Measurements from ENCODE around the gene NAALADL2. TPM values are rescaled to one million over a fixed set of nuclear protein-coding genes. Genes with fewer than 3 reads are reported as not detected.
A peak's percentile ranks its signal among the peaks of the same experiment; 100 is the strongest.
"Not testable (repeated sequence)": the region's sequence is repeated elsewhere in the genome, so short reads cannot be mapped to it uniquely, and the experiment has no call there.

NAALADL2 gene
- total RNA-seq, 1 experiment from 2014 or later: 4.8 TPM

DNA sequence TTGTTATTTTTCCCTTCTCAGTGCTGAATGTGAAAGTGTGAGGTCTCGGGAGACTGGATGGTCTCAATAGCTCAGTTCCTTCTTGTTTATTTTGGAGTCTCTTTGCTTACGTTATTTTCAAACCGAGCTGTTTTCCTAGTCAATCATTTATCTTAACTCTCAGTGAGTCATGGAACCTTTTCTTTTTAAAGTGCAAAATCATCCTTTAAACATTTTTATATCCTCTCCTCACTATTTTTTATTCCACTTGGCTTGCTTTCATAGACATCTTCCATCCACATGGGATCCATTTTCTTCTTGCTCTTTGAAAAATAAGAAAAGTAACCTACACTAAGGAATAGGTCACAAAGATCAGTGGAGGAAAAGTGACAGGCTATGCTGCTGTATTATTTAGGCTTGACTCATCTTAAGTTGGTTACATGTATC, 497.8 kb downstream of the NAALADL2 start:
- no peak for DNase-seq (ENCODE audit: low read depth)

GRCh38 chr3:175357758-175358157, 498.6 kb downstream of the NAALADL2 start:
- DNase-seq (ENCODE audit: low read depth): no peak

GRCh38 chr3:175358935-175359334, 499.8 kb downstream of the NAALADL2 start:
- DNase-seq (ENCODE audit: low read depth): no peak

DNA sequence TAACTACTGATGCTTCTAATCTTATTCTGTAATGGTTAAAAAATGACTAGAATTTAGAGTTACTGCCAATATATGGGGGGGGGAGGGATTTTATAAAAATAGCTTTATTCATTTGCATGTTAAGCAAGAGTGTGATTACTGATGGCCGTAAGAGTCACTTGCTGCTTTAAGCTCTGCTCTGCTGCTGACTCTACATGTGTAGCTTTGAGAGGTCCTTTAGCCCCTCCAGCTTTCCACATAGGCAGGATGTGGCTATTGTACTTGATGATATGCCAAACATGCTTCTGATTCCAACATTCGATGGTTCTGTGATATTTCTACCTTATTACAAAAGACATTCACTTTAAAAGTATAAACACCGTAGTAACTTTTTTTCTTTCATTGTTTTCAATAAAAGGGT, 511.3 kb downstream of the NAALADL2 start:
- not testable (repeated sequence) for DNase-seq (ENCODE audit: low read depth)

DNA sequence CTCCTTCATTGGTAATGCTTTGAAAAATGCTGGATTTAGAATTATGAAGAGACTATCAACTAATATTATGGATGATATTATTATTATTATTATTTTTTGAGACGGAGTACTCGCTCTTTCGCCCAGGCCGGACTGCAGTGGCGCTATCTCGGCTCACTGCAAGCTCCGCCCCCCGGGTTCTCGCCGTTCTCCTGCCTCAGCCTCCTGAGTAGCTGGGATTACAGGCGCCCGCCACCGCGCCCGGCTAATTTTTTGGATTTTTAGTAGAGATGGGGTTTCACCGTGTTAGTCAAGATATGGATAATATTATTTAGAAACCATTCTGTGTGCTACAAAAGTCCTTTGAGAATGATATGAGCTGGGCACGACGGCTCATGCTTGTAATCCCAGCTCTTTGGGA, 512.1 kb downstream of the NAALADL2 start:
- DNase-seq (ENCODE audit: low read depth): not testable (repeated sequence)

DNA sequence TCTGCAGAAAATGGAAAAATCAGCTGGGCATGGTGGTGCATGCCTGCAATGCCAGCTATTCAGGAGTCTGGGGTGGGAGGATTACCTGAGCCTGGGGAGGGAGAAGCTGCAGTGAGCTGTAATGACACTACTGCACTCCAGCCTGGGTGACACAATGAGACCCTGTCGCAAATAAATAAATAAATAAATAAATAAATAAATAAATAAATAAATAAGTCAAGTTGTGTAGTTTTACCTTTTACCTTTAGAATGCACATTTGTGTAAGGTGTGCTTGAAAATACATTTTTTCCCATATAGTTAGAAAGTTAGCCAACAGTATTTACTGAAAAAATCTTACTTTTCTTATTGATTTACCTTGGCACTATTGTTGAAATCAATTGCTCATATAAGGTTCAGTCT, 515.6 kb downstream of the NAALADL2 start:
- no peak for DNase-seq (ENCODE audit: low read depth)

DNA sequence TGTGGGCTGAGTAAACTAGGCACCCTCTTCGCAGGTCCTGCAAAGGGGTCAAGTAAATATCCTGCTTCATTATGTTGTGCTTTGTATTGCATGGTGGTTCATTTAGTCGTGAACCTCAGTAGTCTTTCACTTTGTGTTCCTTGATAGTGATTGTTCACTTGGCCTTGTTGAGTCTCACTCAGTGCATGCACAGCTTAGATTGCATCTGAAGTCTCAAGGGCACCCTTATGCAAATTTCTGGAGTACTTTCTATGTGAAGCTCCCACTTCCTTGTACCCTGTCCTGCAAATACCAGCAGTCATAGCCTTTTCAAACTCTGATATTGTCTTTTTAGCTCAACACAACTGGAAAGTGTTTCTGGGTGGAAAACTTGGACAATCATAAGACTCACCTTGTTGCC, 519.2 kb downstream of the NAALADL2 start:
- no peak for DNase-seq (ENCODE audit: low read depth)

GRCh38 chr3:175381685-175382084, 522.6 kb downstream of the NAALADL2 start:
- DNase-seq (ENCODE audit: low read depth): no peak

- peak; percentile 57 for DNase-seq (ENCODE audit: low read depth)
Measured at GRCh38 chr3:175383371-175383770, 524.2 kb downstream of the NAALADL2 start.

- no peak for DNase-seq (ENCODE audit: low read depth)
Measured at GRCh38 chr3:175383813-175384212, 524.7 kb downstream of the NAALADL2 start.

- no peak for DNase-seq (ENCODE audit: low read depth)
Measured at GRCh38 chr3:175384569-175384968, 525.4 kb downstream of the NAALADL2 start.

GRCh38 chr3:175386630-175387029, 527.5 kb downstream of the NAALADL2 start:
- peak; percentile 70 for DNase-seq (ENCODE audit: low read depth)

- DNase-seq (ENCODE audit: low read depth): no peak
Measured at GRCh38 chr3:175389560-175389959, 530.4 kb downstream of the NAALADL2 start.

GRCh38 chr3:175391601-175392000, 532.5 kb downstream of the NAALADL2 start:
- DNase-seq (ENCODE audit: low read depth): no peak

DNA sequence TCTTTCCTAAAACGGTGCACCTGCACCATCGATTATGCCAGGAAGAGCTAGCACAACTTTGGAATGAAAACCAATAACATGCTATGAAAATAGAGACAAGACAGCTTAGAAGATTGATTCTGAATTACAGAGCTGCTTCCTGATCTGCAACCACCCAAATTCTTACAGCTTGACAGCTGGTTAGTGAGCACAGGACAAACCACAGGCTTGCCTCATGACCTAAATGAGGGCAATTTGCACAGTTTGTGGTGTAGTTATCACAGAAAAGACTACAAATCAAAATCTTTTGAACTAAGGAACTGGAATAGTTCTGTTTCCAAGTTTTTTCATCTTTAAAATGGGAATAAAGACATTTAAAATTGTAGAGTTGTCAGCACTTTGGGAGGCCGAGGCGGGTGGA, 533.5 kb downstream of the NAALADL2 start:
- peak; percentile 74 for DNase-seq (ENCODE audit: low read depth)

DNA sequence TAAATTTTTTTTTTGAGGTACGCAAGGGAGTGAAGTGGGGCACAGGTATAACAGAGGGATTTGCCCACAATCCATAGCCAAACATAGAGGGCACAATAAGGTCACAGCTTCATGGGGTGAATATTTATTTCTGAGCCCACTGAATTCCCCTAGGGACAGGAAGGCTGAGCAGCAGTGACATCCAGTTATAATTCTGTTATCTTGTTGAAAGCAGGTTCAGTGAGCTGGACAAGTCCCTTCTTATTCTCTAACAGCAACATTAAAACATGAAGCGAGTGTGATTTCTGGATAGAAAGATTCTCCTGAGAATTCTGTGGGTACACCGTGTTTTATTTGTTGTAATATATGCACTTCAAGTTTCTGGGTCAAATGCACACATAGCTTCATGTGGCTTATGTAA, 538.2 kb downstream of the NAALADL2 start:
- DNase-seq (ENCODE audit: low read depth): no peak

DNA sequence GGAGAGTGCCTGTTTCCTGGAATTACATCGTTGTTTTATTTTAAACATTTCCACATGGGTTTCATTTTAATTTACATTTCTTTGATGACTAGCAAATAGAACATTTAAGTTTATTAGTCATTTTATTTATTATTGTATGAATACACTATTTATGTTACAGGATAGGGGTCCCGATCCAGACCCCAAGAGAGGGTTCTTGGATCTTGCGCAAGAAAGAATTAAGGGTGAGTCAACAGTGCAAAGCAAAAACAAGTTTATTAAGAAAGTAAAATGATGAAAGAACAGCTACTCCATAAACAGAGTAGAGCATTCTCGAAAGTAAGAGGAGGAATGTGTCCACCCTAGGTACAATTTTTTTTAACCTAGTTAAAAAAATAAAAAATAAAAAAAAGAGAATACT, 539.5 kb downstream of the NAALADL2 start:
- DNase-seq (ENCODE audit: low read depth): no peak

DNA sequence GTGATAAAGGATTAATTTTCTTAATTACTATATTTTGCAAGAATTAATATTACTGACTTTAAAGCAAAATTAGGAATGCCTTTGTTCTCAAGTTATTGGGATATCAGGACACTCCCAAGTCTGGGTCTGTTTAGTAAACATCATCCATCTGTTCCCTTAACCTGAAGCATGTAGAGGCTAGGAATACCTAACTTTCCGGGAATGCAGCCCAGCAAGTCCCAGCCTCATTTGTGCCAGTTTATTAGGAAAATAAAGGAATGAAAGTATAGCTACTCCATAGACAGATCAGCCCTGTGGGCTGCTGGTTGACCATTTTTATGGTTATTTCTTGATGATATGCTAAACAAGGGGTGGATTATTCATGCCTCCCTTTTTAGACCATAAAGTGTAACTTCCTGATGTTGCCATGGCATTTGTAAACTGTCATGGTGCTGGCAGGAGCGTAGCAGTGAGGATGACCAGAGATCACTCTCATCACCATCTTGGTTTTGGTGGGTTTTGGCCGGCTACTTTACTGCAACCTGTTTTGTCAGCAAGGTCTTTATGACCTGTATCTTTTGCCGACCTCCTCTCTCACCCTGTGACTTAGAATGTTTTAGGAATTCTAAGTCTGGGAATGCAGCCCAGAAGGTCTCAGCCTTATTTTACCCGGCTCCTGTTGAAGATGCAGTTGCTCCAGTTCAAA, 540.2 kb downstream of the NAALADL2 start:
- no peak for DNase-seq (ENCODE audit: low read depth)

DNA sequence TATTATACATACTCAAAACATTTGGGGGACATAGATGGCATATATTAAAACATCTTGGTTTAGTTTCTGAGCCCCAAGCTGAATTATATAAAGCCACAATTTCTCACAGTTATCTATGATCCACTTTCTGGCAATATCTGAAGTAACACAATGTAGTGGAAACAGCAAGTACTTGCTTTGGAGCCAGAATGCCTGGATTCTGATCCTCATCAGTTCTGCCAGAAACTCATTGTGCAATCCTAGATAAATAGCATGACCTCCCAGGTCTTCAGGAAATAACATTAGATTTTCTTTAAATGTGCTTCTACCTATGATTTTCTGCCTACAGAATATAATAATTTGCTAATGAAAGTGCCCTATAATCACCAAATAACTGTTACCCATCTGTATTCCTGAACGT, 544.9 kb downstream of the NAALADL2 start:
- DNase-seq (ENCODE audit: low read depth): no peak

DNA sequence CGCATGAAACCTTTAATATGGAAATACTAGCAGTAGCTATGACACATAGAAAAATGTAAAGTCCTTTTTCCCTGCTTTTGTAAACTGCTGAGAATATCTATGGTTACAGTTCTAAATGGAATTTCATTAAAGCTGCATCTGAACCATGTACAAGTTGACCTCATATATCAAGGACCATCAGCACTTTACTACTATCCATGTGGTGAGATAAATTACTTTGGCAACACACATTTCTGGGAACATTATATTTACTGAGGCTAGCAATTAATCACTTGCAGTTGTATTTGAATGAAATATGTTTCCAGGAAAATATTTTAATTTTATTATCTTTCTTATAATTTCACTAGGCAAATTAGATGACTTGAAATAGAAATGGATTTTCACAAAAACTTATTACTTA, 545.5 kb downstream of the NAALADL2 start:
- DNase-seq (ENCODE audit: low read depth): no peak

DNA sequence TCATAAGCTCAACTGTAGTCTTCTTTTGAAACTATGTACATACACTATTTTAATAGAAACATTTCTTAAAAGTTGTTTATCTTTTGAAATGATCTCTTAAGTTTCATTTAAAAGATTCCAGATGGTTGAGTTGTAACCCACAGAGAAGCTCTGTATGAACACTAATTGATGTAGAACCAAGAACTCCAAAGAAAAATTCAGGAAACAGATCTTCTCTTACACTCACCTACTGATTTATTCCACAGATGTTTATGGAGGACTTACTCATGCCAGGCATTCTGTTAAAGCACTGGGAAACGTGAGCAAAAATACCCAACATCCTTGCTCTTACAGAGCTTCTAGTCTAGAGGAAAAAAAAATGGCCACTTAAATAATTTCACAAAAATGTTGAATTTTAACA, 551.1 kb downstream of the NAALADL2 start:
- DNase-seq (ENCODE audit: low read depth): no peak

DNA sequence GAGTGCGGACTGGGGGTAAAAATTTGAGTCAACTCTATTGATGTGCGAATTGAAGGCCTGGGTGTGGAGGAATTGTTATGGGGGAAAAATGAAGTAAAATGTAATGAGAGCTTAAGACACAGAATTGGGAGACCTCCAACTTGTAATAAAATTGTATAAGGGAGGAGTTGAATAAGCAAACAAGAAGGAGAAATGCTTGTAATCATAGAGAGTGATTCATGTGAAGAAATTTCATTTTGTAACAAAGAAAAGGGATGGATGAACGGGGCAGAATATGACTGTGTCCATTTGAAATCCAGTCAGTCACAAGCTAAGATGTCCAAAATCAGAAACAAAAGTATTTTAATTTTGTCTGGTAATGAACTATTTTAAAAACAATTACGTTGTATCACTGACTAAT, 552.3 kb downstream of the NAALADL2 start:
- DNase-seq (ENCODE audit: low read depth): no peak

GRCh38 chr3:175411946-175412345, 552.8 kb downstream of the NAALADL2 start:
- no peak for DNase-seq (ENCODE audit: low read depth)

DNA sequence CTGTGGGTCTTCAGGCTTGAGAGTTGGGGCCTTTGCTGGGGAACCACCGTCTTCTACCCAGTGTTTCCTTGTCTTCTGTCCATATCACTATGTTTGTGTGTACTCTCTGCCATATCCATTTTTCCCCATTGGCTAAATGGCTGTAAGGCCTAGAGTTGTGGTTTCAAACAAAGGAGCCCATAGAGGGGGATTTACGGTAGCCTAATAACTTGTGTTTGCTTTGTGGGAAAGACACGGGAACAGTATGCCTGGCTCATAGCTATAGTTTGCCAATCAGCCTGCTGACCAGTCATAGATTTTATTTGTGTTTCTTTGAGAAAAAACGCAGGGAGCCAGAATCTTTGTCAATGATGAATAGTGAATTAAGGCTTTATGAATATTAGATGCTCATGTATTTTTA, 554.8 kb downstream of the NAALADL2 start:
- no peak for DNase-seq (ENCODE audit: low read depth)

Data from LHCN-M2 (cell line).